Endothelial cell of umbilical vein (primary cell): ENCODE results near the gene AJAP1. TPM values are rescaled to one million over a fixed set of nuclear protein-coding genes. Genes with fewer than 3 reads are reported as not detected.

Source experiments
- BruUV-seq: library from RNA; stranded (reverse); fragments of 400-500 nt; replicated peaks from 2 replicates; lab custom pipeline; 2021; lab: Mats Ljungman, UMichigan
- CTCF ChIA-PET: fragments of 300-600, 350-600 bp; sonication (Branson Sonifier 250); formaldehyde crosslinking; loops from one replicate; lab custom pipeline; 2021; ENCODE audit warnings: antibody characterized with exemption, inconsistent platforms; lab: Charles Lee
- POLR2A ChIA-PET: fragments of 300-600, 350-600 bp; sonication (Branson Sonifier 250); formaldehyde crosslinking; loops from one replicate; lab custom pipeline; 2021; ENCODE audit warnings: antibody characterized with exemption, inconsistent platforms; lab: Charles Lee
- DNase-seq: peaks from one replicate; pipeline ENCODE4 v3.0.0-alpha.2; 2011; ENCODE audit warnings: low read depth, low spot score
- FAIRE-seq: peaks from 2 replicates; lab custom pipeline; 2011; peaks lifted over from hg19 to GRCh38; lab: Jason Lieb, UNC
- H2AFZ ChIP-seq: 2 replicates; pipeline ENCODE4 v1.6.0; 2012; ENCODE audit warnings: low read depth, low read length, control low read depth, inconsistent platforms
- H3K27ac ChIP-seq: 2 replicates; pipeline ENCODE4 v1.5.1; 2011; ENCODE audit warnings: low read depth, mild to moderate bottlenecking, control low read depth, low read length, moderate library complexity; ENCODE audit not compliant: insufficient read depth
- H3K27me3 ChIP-seq, 2 experiments: 2 replicates each; pipeline versions ENCODE4 v1.6.0 to v1.6.1; 2011; ENCODE audit warnings: low read length in 2 of 2, mixed read lengths in 1 of 2; ENCODE audit not compliant: control insufficient read depth in 2 of 2, insufficient read depth in 2 of 2
- H3K36me3 ChIP-seq, 2 experiments: 2 replicates in 1 of 2; 3 replicates in 1 of 2; pipeline ENCODE4 v1.5.1; 2011; ENCODE audit warnings: low read length in 2 of 2, mild to moderate bottlenecking in 1 of 2, moderate library complexity in 1 of 2; ENCODE audit not compliant: control insufficient read depth in 2 of 2, insufficient read depth in 2 of 2; ENCODE audit errors: extremely low read depth in 1 of 2
- H3K4me1 ChIP-seq: 3 replicates; pipeline ENCODE4 v1.5.1; 2011; ENCODE audit warnings: mild to moderate bottlenecking, low read length; ENCODE audit not compliant: control insufficient read depth, insufficient read depth; ENCODE audit errors: extremely low read depth
- H3K4me2 ChIP-seq: 2 replicates; pipeline ENCODE4 v1.6.1; 2011; ENCODE audit warnings: low read length, control low read depth, mixed read lengths; ENCODE audit not compliant: insufficient read depth
- H3K4me3 ChIP-seq, 3 experiments: fragments of 200-600 bp in 1 of 3; sonication (generic), shearing (Covaris generic) in 1 of 3; replicated peaks in 1 of 3; 2 replicates each; pipeline ENCODE4 v1.5.1; 2011 to 2016; ENCODE audit warnings: control low read depth in 3 of 3, low read length in 3 of 3, mild to moderate bottlenecking in 2 of 3, inconsistent platforms in 1 of 3, low read depth in 1 of 3, moderate library complexity in 1 of 3; ENCODE audit not compliant: insufficient read depth in 1 of 3
- H3K79me2 ChIP-seq: 2 replicates; pipeline ENCODE4 v1.6.0; 2012; ENCODE audit warnings: low read length, inconsistent platforms; ENCODE audit not compliant: control insufficient read depth, insufficient read depth
- H3K9ac ChIP-seq: replicated peaks from 2 replicates; pipeline ENCODE3; 2011; ENCODE audit warnings: low read length, control low read depth; ENCODE audit not compliant: insufficient read depth; ENCODE audit errors: extremely low read depth
- H3K9me1 ChIP-seq: replicated peaks from 3 replicates; pipeline ENCODE4 v1.6.0; 2011; ENCODE audit warnings: mild to moderate bottlenecking, low read length; ENCODE audit not compliant: control insufficient read depth, insufficient read depth; ENCODE audit errors: extremely low read depth
- H3K9me3 ChIP-seq: replicated peaks from 2 replicates; pipeline ENCODE4 v1.5.1; 2012; ENCODE audit warnings: low read length, inconsistent platforms; ENCODE audit not compliant: control insufficient read depth, insufficient read depth
- H4K20me1 ChIP-seq: replicated peaks from 2 replicates; pipeline ENCODE3; 2011; ENCODE audit warnings: mild to moderate bottlenecking, low read length; ENCODE audit not compliant: control insufficient read depth, insufficient read depth; ENCODE audit errors: extremely low read depth
- EZH2 ChIP-seq: IDR thresholded peaks from 2 replicates; pipeline ENCODE4 v1.6.1; 2012; ENCODE audit warnings: borderline replicate concordance, low read depth, mild to moderate bottlenecking, moderate library complexity, low read length, inconsistent platforms; ENCODE audit not compliant: severe bottlenecking
- FOS ChIP-seq: IDR thresholded peaks from 2 replicates; pipeline ENCODE4 v1.6.1; 2011; ENCODE audit warnings: mild to moderate bottlenecking, low read length, moderate library complexity, borderline replicate concordance; ENCODE audit not compliant: insufficient read depth
- GATA2 ChIP-seq: IDR thresholded peaks from 2 replicates; pipeline ENCODE4 v1.7.0; 2011; ENCODE audit warnings: low read depth, mild to moderate bottlenecking, moderate library complexity, mixed read lengths, low read length; ENCODE audit not compliant: insufficient read length, insufficient read depth
- JUN ChIP-seq: IDR thresholded peaks from 2 replicates; pipeline ENCODE4 v1.6.1; 2011; ENCODE audit warnings: borderline replicate concordance, low read depth; ENCODE audit not compliant: insufficient read length, insufficient read depth
- MYC ChIP-seq: IDR thresholded peaks from one replicate; pipeline ENCODE4 v1.6.1; 2011; ENCODE audit warnings: mild to moderate bottlenecking, low read depth, low read length
- POLR2A ChIP-seq: IDR thresholded peaks from 2 replicates; pipeline ENCODE4 v1.6.1; 2012; ENCODE audit warnings: low read depth, mild to moderate bottlenecking, control low read depth, low read length
- POLR2AphosphoS5 ChIP-seq: IDR thresholded peaks from 2 replicates; pipeline ENCODE4 v1.6.1; 2012; ENCODE audit warnings: low read depth, mild to moderate bottlenecking, control low read depth, low read length, moderate library complexity; ENCODE audit not compliant: insufficient read depth
- dilution Hi-C: fragments of 300-500 bp; cut with MboI; formaldehyde crosslinking; loops from one replicate; pipeline ENCODE4 v1.15.0; 2019; ENCODE audit warnings: low sequenced_read_pairs; ENCODE audit not compliant: extremely low pct_ligation_motif_present
- intact Hi-C: fragments of 100-400 bp; cut with micrococcal nuclease; formaldehyde crosslinking; loops from one replicate; pipeline ENCODE4 v1.10.0; 2022
- polyA plus RNA-seq, 4 experiments: library from polyadenylated mRNA; depleted of rRNA in 3 of 4; stranded (reverse) in 3 of 4; unstranded in 1 of 4; fragments of >200 nt; gene quantifications; 2 replicates each; pipeline versions ENCODE4 v1.2.1 to v1.2.3, GENCODE V29; 2011 to 2012; ENCODE audit warnings: missing spikeins in 1 of 4
- total RNA-seq: library from RNA; stranded (reverse); gene quantifications from 2 replicates; pipeline ENCODE4 v1.2.3, GENCODE V29; 2021
- TF ChIP-seq, protein P1 (sequence below): IDR thresholded peaks from 2 replicates; pipeline ENCODE4 v1.6.1; 2011; ENCODE audit not compliant: insufficient read depth, insufficient read length
- TF ChIP-seq, protein P2 (sequence below), 2 donors: IDR thresholded peaks; 1 replicate in 1 of 2; 2 replicates in 1 of 2; pipeline ENCODE4 v1.5.1; 2011; ENCODE audit warnings: low read length in 2 of 2, mild to moderate bottlenecking in 2 of 2, moderate library complexity in 2 of 2, control low read depth in 1 of 2, inconsistent platforms in 1 of 2, low read depth in 1 of 2; ENCODE audit not compliant: insufficient read depth in 1 of 2; ENCODE audit errors: extremely low read depth in 1 of 2

Gene AJAP1
- total and polyA plus RNA-seq, 2 donors (not counting 3 experiments of a cell fraction or from before 2014, with no cell fraction given), result not detected

DNA sequence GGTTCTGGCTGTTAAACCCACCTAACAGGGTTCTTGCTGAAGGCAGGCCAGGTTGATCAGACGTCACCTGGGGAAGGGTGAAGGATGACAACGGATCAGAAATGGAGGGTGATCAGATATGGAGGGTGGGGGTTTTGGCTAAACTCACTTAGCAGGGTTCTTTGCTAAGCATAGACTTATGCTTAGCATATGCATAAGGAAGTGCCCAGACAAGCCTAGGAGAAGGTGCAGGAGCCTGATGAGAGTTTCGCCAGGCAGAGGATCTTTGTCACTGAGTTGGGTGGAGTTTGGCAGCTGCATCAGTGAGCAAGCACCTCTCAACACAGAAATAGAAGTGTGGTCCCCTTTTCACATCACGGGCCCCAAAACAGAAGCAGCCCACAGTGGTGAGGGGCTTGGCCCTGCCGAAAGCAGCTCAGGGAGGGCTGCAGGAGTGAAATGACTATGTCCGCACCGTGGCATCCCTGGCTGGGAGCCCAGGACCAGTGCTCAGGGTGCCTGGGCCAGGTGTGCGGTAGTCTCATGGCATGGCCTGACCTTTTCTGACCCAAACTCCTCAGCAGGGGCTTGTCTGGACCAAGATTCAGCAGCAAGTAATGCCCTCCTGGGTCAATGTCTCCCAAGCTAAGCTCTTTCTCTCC is 101.6 kb downstream of the AJAP1 start:
- H3K79me2 ChIP-seq, result no peaks in the 10 kb centered on the region
- ChIA-PET POLR2A (no interaction called here), CTCF (no interaction called here)
- H4K20me1 ChIP-seq, result no peaks in the 10 kb centered on the region
- dilution Hi-C loops, result no loop called here
- FAIRE-seq (no peak), DNase-seq (no peak)
- H3K36me3 ChIP-seq, result no peaks in the 10 kb centered on the region
- TF ChIP-seq FOS (no peak), GATA2 (no peak), MYC (no peak), POLR2A (no peak)
- TF ChIP-seq, protein P1, sequence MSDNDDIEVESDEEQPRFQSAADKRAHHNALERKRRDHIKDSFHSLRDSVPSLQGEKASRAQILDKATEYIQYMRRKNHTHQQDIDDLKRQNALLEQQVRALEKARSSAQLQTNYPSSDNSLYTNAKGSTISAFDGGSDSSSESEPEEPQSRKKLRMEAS, result no peak
- no peak overlapping the region for H3K27ac ChIP-seq
- H3K4me3 ChIP-seq, result no peak overlapping the region
- intact Hi-C loops, result no loop called here
- no peaks in the 10 kb centered on the region for H3K9me1 ChIP-seq
- no peak overlapping the region for H3K4me2 ChIP-seq
- H3K9me3 ChIP-seq, result peaks cover 5% of the 10 kb centered on the region
- no TSS peak for BruUV-seq
- H3K27me3 ChIP-seq, result no peaks in the 10 kb centered on the region
- H3K4me1 ChIP-seq, result no peaks in the 10 kb centered on the region
- no peak overlapping the region for H3K9ac ChIP-seq
- H2AFZ ChIP-seq, result no peak overlapping the region

DNA sequence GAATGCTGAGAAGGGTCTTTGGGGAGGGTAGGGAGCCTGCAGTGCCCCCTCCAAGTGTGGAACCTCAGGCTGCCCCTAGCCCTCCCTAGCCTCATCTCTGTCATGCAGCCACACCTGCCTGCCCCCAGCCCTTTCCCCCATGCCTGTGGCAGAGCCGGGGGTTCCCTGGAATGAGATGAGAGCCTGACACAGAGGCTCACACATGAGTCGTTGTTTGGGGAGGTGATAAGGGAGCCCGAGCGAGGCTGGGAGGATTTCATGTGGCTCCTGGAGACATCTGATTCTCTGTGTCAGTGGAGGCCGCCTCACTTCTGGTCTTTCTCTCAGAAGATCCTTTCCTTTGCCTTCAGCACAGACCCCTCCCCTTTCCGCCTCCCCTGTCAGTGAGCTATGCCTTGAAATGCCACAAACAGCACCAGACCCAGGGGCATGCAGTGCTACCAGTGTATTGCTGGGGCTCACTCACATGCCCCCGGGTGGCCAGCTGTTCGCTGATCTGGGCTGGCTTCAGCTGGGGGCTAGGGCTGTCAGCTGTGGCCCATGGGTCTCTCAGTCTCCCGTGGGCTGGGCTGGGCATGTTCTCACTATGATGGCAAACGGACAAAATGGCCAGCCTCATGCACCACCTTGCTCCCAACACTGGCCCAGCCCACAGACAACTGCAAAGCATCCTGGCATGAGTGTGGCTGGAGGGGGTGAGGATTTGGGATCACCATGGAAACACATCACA is 102.6 kb downstream of the AJAP1 start:
- Histone ChIP-seq H3K4me2 (no peak overlapping the region), H3K9me1 (no peaks in the 10 kb centered on the region), H3K4me3 (no peak overlapping the region), H3K4me1 (no peaks in the 10 kb centered on the region), H3K9ac (no peak overlapping the region), H3K79me2 (no peaks in the 10 kb centered on the region), H2AFZ (no peak overlapping the region), H3K36me3 (no peaks in the 10 kb centered on the region), H3K9me3 (peaks cover 5% of the 10 kb centered on the region), H4K20me1 (no peaks in the 10 kb centered on the region), H3K27me3 (no peaks in the 10 kb centered on the region), H3K27ac (no peak overlapping the region)
- no TSS peak for BruUV-seq
- intact Hi-C loops (no loop called here), dilution Hi-C loops (no loop called here)
- TF ChIP-seq POLR2AphosphoS5, result no peak
- no peak for TF ChIP-seq POLR2A
- TF ChIP-seq, protein P1, result no peak
- TF ChIP-seq, protein P2, sequence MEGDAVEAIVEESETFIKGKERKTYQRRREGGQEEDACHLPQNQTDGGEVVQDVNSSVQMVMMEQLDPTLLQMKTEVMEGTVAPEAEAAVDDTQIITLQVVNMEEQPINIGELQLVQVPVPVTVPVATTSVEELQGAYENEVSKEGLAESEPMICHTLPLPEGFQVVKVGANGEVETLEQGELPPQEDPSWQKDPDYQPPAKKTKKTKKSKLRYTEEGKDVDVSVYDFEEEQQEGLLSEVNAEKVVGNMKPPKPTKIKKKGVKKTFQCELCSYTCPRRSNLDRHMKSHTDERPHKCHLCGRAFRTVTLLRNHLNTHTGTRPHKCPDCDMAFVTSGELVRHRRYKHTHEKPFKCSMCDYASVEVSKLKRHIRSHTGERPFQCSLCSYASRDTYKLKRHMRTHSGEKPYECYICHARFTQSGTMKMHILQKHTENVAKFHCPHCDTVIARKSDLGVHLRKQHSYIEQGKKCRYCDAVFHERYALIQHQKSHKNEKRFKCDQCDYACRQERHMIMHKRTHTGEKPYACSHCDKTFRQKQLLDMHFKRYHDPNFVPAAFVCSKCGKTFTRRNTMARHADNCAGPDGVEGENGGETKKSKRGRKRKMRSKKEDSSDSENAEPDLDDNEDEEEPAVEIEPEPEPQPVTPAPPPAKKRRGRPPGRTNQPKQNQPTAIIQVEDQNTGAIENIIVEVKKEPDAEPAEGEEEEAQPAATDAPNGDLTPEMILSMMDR (IDR thresholded peaks at IDR 0.05; ENCODE audit: extremely low read depth in 1 of 2, insufficient read depth in 1 of 2, low read depth in 1 of 2, low read length in 2 of 2), result no peak
- TF ChIP-seq EZH2, result no peak
- no peak for TF ChIP-seq FOS
- TF ChIP-seq JUN, result no peak
- no peak for TF ChIP-seq GATA2
- TF ChIP-seq MYC, result no peak
- CTCF ChIA-PET, result no interaction called here
- FAIRE-seq (no peak), DNase-seq (no peak)
- POLR2A ChIA-PET, result no interaction called here
